ENCODE measurements around the gene STMP1.

GRCh38 chr7:135670179-135670578 is 7.9 kb downstream of the STMP1 start:
- TF ChIP-seq EP300 (IDR thresholded peaks at IDR 0.05), result no peak
- no peak for TF ChIP-seq POLR2A (IDR thresholded peaks at IDR 0.05; ENCODE audit: low read depth)
- TF ChIP-seq CTCF (IDR thresholded peaks at IDR 0.05), result no peak
- TF ChIP-seq POLR2AphosphoS5 (IDR thresholded peaks at IDR 0.05), result no peak
